T-helper 17 cell (primary cell): Measurements from ENCODE around the gene GJA4. TPM values are rescaled to one million over a fixed set of nuclear protein-coding genes. Genes with fewer than 3 reads are reported as not detected.

Source experiments
- ATAC-seq: fragments of 150-1000 bp; cut with Tn5 transposase; 2 replicates; pipeline ENCODE4 v1.10.0; 2021; ENCODE audit warnings: mild to moderate bottlenecking, moderate library complexity
- DNase-seq, 3 donors: peaks; one replicate each; pipeline versions ENCODE4 v3.0.0 to v3.0.0-alpha.2; 2020 to 2021
- H3K9me3 ChIP-seq: one replicate; pipeline ENCODE4 v1.7.0; 2013; ENCODE audit warnings: low read length, mild to moderate bottlenecking; ENCODE audit not compliant: control insufficient read depth, poor library complexity, severe bottlenecking
- H3K27ac Mint-ChIP-seq: one replicate; pipeline ENCODE4 v1.8.0; 2022; ENCODE audit warnings: mild to moderate bottlenecking, moderate library complexity, mixed read lengths
- H3K27me3 Mint-ChIP-seq: one replicate; pipeline ENCODE4 v1.8.0; 2022; ENCODE audit warnings: mixed read lengths
- H3K36me3 Mint-ChIP-seq: one replicate; pipeline ENCODE4 v1.8.0; 2022; ENCODE audit warnings: low read depth, mixed read lengths
- H3K4me1 Mint-ChIP-seq: one replicate; pipeline ENCODE4 v1.8.0; 2022; ENCODE audit warnings: mild to moderate bottlenecking, mixed read lengths
- H3K4me3 Mint-ChIP-seq: one replicate; pipeline ENCODE4 v1.8.0; 2022; ENCODE audit warnings: mild to moderate bottlenecking, moderate library complexity, mixed read lengths
- total RNA-seq, 4 donors: library from RNA in 2 of 4; stranded (reverse) in 2 of 4; gene quantifications; one replicate each; pipeline ENCODE4 v1.2.3 and lab custom pipeline; 2022 to 2026

GJA4 gene
- total RNA-seq, 2 donors from 2014 or later: 0.55 TPM; not detected in 1

- peaks cover 8% of the 10 kb centered on the region for H3K36me3 Mint-ChIP-seq
- no peak overlapping the region for H3K4me3 Mint-ChIP-seq
- H3K27me3 Mint-ChIP-seq: peaks cover 49% of the 10 kb centered on the region
- H3K27ac Mint-ChIP-seq: no peak overlapping the region
- no peak for ATAC-seq
- no peaks in the 10 kb centered on the region for H3K9me3 ChIP-seq
- DNase-seq: no peak
- H3K4me1 Mint-ChIP-seq: peaks cover 5% of the 10 kb centered on the region
Measured at GRCh38 chr1:34777519-34778321, 15.1 kb upstream of the GJA4 start.

DNA sequence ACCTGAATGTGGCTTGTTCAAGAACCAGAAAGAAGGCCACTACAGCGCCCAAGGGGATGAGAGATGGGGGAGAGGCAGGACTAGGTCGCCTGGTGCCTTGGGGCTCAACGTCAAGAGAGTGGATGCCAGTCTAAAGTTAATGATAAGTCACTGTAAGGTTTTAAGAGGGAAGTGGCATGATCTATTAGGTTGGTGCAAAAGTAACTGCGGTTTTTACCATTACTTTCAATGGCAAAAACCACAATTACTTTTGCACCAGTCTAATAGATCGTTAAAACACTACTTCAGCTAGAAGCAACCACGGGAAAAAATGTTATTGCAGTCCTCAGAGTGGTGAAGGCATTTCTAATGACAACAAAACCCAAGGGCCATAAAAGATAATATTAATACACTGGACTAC, 14.4 kb upstream of the GJA4 start:
- Mint-ChIP-seq H3K4me1 (peaks cover 5% of the 10 kb centered on the region), H3K36me3 (peaks cover 8% of the 10 kb centered on the region), H3K27me3 (peaks cover 50% of the 10 kb centered on the region), H3K27ac (no peak overlapping the region), H3K4me3 (no peak overlapping the region)
- DNase-seq: no peak
- ATAC-seq: no peak
- H3K9me3 ChIP-seq: no peaks in the 10 kb centered on the region

GRCh38 chr1:34779005-34779404, 13.8 kb upstream of the GJA4 start:
- H3K27ac Mint-ChIP-seq: no peak overlapping the region
- DNase-seq (no peak), ATAC-seq (no peak)
- H3K27me3 Mint-ChIP-seq: peaks cover 53% of the 10 kb centered on the region
- H3K4me1 Mint-ChIP-seq: peaks cover 5% of the 10 kb centered on the region
- H3K9me3 ChIP-seq: no peaks in the 10 kb centered on the region
- H3K4me3 Mint-ChIP-seq: no peak overlapping the region
- peaks cover 8% of the 10 kb centered on the region for H3K36me3 Mint-ChIP-seq

DNA sequence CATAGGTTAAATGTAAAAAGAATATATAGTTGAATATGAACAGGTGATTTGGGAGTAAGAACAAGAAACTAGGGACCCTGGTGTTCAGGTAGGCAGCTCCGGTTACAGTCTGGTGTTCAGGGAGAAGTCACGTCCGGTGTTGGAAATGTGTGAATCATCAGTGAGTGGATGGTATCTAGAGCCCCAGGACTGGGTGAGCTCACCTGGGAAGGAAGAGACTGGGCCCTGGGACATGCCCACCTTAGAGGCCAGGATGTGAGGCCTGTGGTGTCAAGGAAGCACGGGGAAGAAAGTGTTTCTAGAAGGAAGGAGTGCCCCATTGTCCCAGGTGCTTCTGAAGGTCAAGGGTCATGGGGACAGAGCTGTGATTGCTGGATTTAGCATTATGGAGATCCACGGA, 13.3 kb upstream of the GJA4 start:
- Mint-ChIP-seq H3K27me3 (peaks cover 58% of the 10 kb centered on the region), H3K4me1 (peaks cover 5% of the 10 kb centered on the region), H3K27ac (no peak overlapping the region), H3K36me3 (peaks cover 8% of the 10 kb centered on the region), H3K4me3 (no peak overlapping the region)
- no peak for ATAC-seq
- no peaks in the 10 kb centered on the region for H3K9me3 ChIP-seq
- no peak for DNase-seq

DNA sequence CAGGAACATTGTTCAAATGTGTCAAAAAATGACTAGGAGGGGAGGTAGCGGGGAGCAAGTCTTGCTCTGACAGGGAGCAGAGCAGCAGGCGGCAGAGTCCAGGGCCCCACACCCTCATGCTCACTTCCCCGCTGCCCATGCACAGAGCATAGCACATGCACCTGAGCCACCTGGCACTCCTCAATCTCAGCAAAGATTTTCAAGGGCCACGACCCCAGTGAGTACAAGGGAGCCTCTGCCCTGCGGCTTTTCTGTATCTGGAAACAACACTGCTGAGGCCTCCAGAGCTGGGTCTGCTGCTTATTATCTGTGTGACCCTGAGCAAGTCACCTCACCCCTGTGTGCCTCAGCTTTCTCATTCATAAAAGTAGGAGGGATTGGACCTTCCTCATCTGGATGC, 12.8 kb upstream of the GJA4 start:
- DNase-seq (no peak), ATAC-seq (no peak)
- Mint-ChIP-seq H3K4me1 (peaks cover 5% of the 10 kb centered on the region), H3K27ac (no peak overlapping the region), H3K36me3 (peaks cover 8% of the 10 kb centered on the region), H3K27me3 (peaks cover 62% of the 10 kb centered on the region), H3K4me3 (no peak overlapping the region)
- no peaks in the 10 kb centered on the region for H3K9me3 ChIP-seq

DNA sequence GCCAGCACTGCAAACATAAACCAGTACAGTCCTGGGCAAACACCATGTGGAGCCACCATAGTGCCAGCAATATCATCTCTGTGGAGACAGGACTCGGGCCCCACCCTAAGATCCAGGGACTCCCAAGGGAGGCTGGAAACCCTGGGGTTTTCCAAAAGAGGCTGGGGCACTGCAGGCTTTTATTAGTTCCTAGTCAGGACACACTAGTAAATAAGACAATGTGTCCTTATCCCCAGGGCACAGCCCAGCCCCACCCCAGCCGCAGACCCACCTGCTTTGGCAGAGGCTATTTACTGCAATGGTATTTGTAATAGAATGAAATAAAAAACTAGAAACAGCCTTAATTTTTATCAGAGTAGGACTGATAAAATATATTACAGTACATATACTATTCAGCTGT, 12.3 kb upstream of the GJA4 start:
- ATAC-seq (no peak), DNase-seq (no peak)
- H3K4me3 Mint-ChIP-seq: no peak overlapping the region
- H3K27ac Mint-ChIP-seq: no peak overlapping the region
- H3K9me3 ChIP-seq: no peaks in the 10 kb centered on the region
- H3K4me1 Mint-ChIP-seq: peaks cover 5% of the 10 kb centered on the region
- H3K27me3 Mint-ChIP-seq: peaks cover 68% of the 10 kb centered on the region
- H3K36me3 Mint-ChIP-seq: peaks cover 8% of the 10 kb centered on the region

DNA sequence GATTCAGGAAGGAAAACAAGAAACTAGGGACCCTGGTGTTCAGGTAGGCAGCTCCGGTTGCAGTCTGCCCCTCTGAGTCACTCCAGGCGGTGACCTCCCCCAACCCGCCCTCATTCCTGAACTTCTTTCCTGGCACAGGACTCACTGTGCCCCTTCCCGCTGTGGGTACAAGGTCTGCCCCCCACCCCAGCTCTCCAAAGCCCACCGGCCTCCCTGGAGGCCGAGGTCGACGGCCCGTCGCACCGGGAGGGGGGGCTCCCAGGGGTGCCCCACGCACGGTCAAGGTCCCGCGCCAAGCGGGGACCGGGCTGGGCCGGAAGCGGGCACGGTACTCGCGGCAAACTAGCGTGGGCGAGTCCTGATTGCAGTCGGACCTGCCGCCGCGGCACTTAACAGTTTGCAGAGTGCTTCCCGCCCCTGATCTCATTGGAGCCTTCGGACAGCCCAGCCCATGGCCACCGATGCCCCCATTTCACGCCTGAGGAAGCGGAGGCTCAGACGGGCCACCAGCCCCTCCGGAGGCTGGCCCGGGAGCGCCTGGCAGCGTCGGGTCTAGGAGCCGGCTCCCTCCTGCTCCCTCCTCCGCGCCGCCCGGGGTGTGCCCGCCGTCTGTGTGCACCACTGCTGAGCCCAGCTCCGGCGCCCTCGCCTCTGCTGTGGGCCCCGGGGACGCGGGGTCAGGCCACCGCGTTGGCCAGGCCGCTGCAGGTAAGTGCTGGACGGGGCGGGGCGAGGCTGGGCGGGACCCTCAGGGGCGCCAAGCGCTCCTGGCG, 11.5 kb upstream of the GJA4 start, which contains the start of gene GJB3:
Gene GJB3 (plus strand): TSS at position 144 of the 773 bp plus-strand sequence. CDS start 3,549 bp downstream, outside the sequence.
- H3K9me3 ChIP-seq: no peaks in the 10 kb centered on the region
- Mint-ChIP-seq H3K27me3 (peaks cover 72% of the 10 kb centered on the region), H3K36me3 (peaks cover 8% of the 10 kb centered on the region), H3K4me3 (peak within 1 kb of the TSS; percentile 59), H3K27ac (no peak within 1 kb of the TSS), H3K4me1 (peaks cover 5% of the 10 kb centered on the region)
- no peak for ATAC-seq
- no peak for DNase-seq

- Mint-ChIP-seq H3K27me3 (peaks cover 79% of the 10 kb centered on the region), H3K4me1 (peaks cover 10% of the 10 kb centered on the region), H3K27ac (no peak overlapping the region), H3K36me3 (peaks cover 10% of the 10 kb centered on the region), H3K4me3 (peak overlapping the region; percentile 2)
- no peak for ATAC-seq
- no peaks in the 10 kb centered on the region for H3K9me3 ChIP-seq
- DNase-seq: no peak
Measured at GRCh38 chr1:34781844-34782391, 10.9 kb upstream of the GJA4 start.

GRCh38 chr1:34784751-34785221, 8.0 kb upstream of the GJA4 start:
- peaks cover 73% of the 10 kb centered on the region for H3K27me3 Mint-ChIP-seq
- H3K27ac Mint-ChIP-seq: no peak overlapping the region
- H3K4me1 Mint-ChIP-seq: peaks cover 8% of the 10 kb centered on the region
- no peaks in the 10 kb centered on the region for H3K9me3 ChIP-seq
- DNase-seq (no peak), ATAC-seq (no peak)
- no peak overlapping the region for H3K4me3 Mint-ChIP-seq
- peaks cover 2% of the 10 kb centered on the region for H3K36me3 Mint-ChIP-seq

DNA sequence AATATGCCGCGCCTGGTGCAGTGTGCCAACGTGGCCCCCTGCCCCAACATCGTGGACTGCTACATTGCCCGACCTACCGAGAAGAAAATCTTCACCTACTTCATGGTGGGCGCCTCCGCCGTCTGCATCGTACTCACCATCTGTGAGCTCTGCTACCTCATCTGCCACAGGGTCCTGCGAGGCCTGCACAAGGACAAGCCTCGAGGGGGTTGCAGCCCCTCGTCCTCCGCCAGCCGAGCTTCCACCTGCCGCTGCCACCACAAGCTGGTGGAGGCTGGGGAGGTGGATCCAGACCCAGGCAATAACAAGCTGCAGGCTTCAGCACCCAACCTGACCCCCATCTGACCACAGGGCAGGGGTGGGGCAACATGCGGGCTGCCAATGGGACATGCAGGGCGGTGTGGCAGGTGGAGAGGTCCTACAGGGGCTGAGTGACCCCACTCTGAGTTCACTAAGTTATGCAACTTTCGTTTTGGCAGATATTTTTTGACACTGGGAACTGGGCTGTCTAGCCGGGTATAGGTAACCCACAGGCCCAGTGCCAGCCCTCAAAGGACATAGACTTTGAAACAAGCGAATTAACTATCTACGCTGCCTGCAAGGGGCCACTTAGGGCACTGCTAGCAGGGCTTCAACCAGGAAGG, 7.4 kb upstream of the GJA4 start:
- Mint-ChIP-seq H3K4me3 (no peak overlapping the region), H3K27ac (no peak overlapping the region), H3K36me3 (peaks cover 2% of the 10 kb centered on the region), H3K27me3 (peaks cover 69% of the 10 kb centered on the region), H3K4me1 (peaks cover 8% of the 10 kb centered on the region)
- DNase-seq (no peak), ATAC-seq (no peak)
- no peaks in the 10 kb centered on the region for H3K9me3 ChIP-seq

DNA sequence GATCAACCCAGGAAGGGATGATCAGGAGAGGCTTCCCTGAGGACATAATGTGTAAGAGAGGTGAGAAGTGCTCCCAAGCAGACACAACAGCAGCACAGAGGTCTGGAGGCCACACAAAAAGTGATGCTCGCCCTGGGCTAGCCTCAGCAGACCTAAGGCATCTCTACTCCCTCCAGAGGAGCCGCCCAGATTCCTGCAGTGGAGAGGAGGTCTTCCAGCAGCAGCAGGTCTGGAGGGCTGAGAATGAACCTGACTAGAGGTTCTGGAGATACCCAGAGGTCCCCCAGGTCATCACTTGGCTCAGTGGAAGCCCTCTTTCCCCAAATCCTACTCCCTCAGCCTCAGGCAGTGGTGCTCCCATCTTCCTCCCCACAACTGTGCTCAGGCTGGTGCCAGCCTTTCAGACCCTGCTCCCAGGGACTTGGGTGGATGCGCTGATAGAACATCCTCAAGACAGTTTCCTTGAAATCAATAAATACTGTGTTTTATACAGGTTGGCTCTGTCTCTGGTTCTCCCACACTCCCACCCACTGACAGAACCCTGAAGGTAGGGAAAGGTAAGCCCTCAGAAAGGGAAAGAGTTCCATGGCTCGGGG, 6.8 kb upstream of the GJA4 start:
- Mint-ChIP-seq H3K4me1 (peaks cover 12% of the 10 kb centered on the region), H3K4me3 (no peak overlapping the region), H3K27me3 (peaks cover 70% of the 10 kb centered on the region), H3K27ac (no peak overlapping the region), H3K36me3 (peaks cover 2% of the 10 kb centered on the region)
- no peak for ATAC-seq
- no peak for DNase-seq
- H3K9me3 ChIP-seq: no peaks in the 10 kb centered on the region

GRCh38 chr1:34786521-34787325, 6.1 kb upstream of the GJA4 start:
- peaks cover 74% of the 10 kb centered on the region for H3K27me3 Mint-ChIP-seq

More at GRCh38 chr1:34786521-34787325, 6.1 kb upstream of the GJA4 start:
- H3K9me3 ChIP-seq: no peaks in the 10 kb centered on the region
- Mint-ChIP-seq H3K4me1 (peaks cover 12% of the 10 kb centered on the region), H3K36me3 (peaks cover 2% of the 10 kb centered on the region), H3K4me3 (no peak overlapping the region), H3K27ac (no peak overlapping the region)
- peak; percentile 87 for ATAC-seq
- DNase-seq: peak in 2 of 3 donors; percentile 22 to 31
